Stomach smooth muscle (tissue), 2 donors: ENCODE measurements around the gene ADH1B.
"Not testable (repeated sequence)": the region's sequence is repeated elsewhere in the genome, so short reads cannot be mapped to it uniquely, and the experiment has no call there.

Source experiments
- H3K27ac ChIP-seq: one replicate; pipeline ENCODE4 v1.7.0; 2013; ENCODE audit warnings: mild to moderate bottlenecking, low read length, inconsistent platforms
- H3K27me3 ChIP-seq, 2 donors: one replicate each; pipeline ENCODE4 v1.7.0; 2013; ENCODE audit warnings: low read length in 2 of 2; ENCODE audit not compliant: insufficient read depth in 2 of 2, control insufficient read depth in 1 of 2
- H3K36me3 ChIP-seq, 2 donors: one replicate each; pipeline ENCODE4 v1.7.0; 2013; ENCODE audit warnings: low read length in 2 of 2; ENCODE audit not compliant: control insufficient read depth in 2 of 2, insufficient read depth in 2 of 2
- H3K4me1 ChIP-seq: one replicate; pipeline ENCODE4 v1.7.0; 2013; ENCODE audit warnings: low read length; ENCODE audit not compliant: control insufficient read depth, insufficient read depth
- H3K4me3 ChIP-seq, 2 donors: one replicate each; pipeline ENCODE4 v1.7.0; 2013; ENCODE audit warnings: low read length in 2 of 2
- H3K9ac ChIP-seq, 2 donors: one replicate each; pipeline ENCODE4 v1.7.0; 2013; ENCODE audit warnings: low read length in 2 of 2, mild to moderate bottlenecking in 1 of 2
- H3K9me3 ChIP-seq, 2 donors: one replicate each; pipeline ENCODE4 v1.7.0; 2013; ENCODE audit warnings: low read length in 2 of 2; ENCODE audit not compliant: control insufficient read depth in 2 of 2
- donor health status: healthy.
- donor health status: Pancreatic carcinoma.

Gene ADH1B

GRCh38 chr4:99324361-99324760, 3.2 kb upstream of the ADH1B start:
- Histone ChIP-seq H3K4me1 (peaks cover 18% of the 10 kb centered on the region), H3K9me3 (no peaks in the 10 kb centered on the region), H3K9ac (peak overlapping the region in 1 of 2 donors; percentile 17), H3K27me3 (no peaks in the 10 kb centered on the region), H3K4me3 (peak overlapping the region in 1 of 2 donors; percentile 10), H3K36me3 (no peaks in the 10 kb centered on the region), H3K27ac (peak overlapping the region; percentile 74)

GRCh38 chr4:99323756-99324155, 2.6 kb upstream of the ADH1B start:
- H3K4me3 ChIP-seq = no peak overlapping the region
- H3K36me3 ChIP-seq = no peaks in the 10 kb centered on the region
- no peaks in the 10 kb centered on the region for H3K9me3 ChIP-seq
- no peaks in the 10 kb centered on the region for H3K27me3 ChIP-seq
- H3K9ac ChIP-seq = no peak overlapping the region
- H3K4me1 ChIP-seq = peaks cover 18% of the 10 kb centered on the region
- peak overlapping the region; percentile 74 for H3K27ac ChIP-seq

DNA sequence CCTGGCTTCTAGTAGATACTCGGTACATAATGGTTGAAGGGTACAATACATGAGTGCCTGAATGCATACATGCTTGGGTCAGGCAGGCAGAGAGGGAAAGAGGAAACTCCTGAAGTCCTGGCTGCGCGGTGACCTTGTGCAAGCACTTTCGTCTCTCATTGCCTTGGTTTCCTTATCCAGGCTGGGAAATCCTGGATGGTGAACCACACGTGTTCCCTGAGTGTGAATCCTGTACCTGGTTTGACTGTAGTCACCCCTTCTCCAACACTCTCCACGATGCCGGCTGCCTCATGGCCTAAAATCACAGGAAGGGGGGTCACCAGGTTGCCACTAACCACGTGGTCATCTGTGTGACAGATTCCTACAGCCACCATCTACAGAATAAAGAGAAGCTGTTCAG, 3.4 kb downstream of the ADH1B start:
- not testable (repeated sequence) for H3K9me3 ChIP-seq, H3K4me1 ChIP-seq, H3K27ac ChIP-seq, H3K36me3 ChIP-seq, H3K27me3 ChIP-seq, H3K9ac ChIP-seq
- peak overlapping the region in 1 of 2 donors; percentile 4 for H3K4me3 ChIP-seq

DNA sequence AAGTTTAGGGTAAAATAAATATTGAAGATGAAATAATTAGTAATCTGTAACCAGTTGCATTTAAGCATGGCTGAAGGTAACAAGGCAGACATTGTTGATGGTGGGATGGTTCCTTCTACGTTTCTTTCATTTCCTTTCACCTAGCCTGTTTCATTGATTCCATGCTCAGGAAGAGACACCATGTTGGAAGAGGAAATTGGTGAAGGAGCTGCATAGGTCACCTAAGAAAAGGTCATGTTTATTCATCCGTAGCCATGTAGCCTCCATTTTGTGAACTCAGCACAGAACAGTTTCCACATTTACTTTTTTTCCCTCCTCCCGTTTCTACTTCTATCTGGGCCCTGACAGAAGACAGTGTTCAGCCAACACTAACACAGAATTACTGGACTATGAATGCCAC, 3.8 kb downstream of the ADH1B start:
- Histone ChIP-seq H3K9ac (no peak overlapping the region), H3K36me3 (no peaks in the 10 kb centered on the region), H3K27ac (no peak overlapping the region), H3K4me3 (no peak overlapping the region), H3K27me3 (no peaks in the 10 kb centered on the region), H3K9me3 (no peaks in the 10 kb centered on the region), H3K4me1 (no peaks in the 10 kb centered on the region)

GRCh38 chr4:99315839-99316238, 5.4 kb downstream of the ADH1B start:
- H3K27me3 ChIP-seq = no peaks in the 10 kb centered on the region
- H3K4me1 ChIP-seq = no peaks in the 10 kb centered on the region
- H3K9ac ChIP-seq = no peak overlapping the region
- H3K4me3 ChIP-seq = no peak overlapping the region
- no peaks in the 10 kb centered on the region for H3K9me3 ChIP-seq
- no peaks in the 10 kb centered on the region for H3K36me3 ChIP-seq
- no peak overlapping the region for H3K27ac ChIP-seq

- no peaks in the 10 kb centered on the region for H3K27me3 ChIP-seq
- no peak overlapping the region for H3K27ac ChIP-seq
- H3K4me3 ChIP-seq = no peak overlapping the region
- H3K36me3 ChIP-seq = no peaks in the 10 kb centered on the region
- no peaks in the 10 kb centered on the region for H3K9me3 ChIP-seq
- H3K4me1 ChIP-seq = no peaks in the 10 kb centered on the region
- no peak overlapping the region for H3K9ac ChIP-seq
These were observed 7.0 kb downstream of the ADH1B start for GRCh38 chr4:99314211-99314610.

GRCh38 chr4:99310389-99310788, 10.8 kb downstream of the ADH1B start:
- Histone ChIP-seq H3K27ac (no peak overlapping the region), H3K9me3 (no peaks in the 10 kb centered on the region), H3K4me1 (no peaks in the 10 kb centered on the region), H3K9ac (no peak overlapping the region), H3K4me3 (no peak overlapping the region), H3K36me3 (no peaks in the 10 kb centered on the region), H3K27me3 (no peaks in the 10 kb centered on the region)

DNA sequence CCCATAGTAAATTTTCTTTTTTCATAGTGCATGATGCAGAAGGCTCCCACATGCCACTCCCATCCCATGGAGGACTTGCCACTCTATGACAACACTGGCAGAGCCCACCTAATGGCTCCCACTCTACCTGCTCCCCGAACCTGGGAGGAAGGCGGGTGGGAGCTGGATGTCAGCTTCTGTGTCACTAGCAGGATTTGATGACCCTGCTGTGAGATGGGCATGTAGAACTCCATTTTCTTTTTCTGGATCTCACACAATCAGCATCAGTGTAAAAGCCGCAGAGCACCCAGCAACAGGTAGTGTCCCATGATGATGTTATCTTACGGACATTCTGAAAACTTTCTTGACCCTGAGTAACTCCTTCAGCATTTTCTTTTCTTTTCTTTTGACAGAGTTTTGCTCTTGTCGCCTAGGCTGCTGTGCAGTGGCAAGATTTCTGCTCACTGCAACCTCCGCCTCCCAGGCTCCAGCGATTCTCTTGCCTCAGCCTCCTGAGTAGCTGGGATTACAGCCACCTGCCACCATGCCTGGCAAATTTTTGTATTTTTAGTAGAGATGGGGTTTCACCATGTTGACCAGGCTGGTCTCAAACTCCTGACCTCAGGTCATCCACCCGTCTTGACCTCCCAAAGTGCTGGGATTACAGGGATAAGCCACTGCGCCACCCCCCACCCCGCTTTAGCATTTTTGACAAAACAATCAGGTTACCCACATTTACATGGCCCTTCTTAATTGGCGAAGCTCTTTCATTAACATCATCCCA, 15.4 kb downstream of the ADH1B start:
- Histone ChIP-seq H3K36me3 (no peaks in the 10 kb centered on the region), H3K4me1 (peaks cover 3% of the 10 kb centered on the region), H3K4me3 (no peak overlapping the region), H3K27me3 (no peaks in the 10 kb centered on the region), H3K9ac (no peak overlapping the region), H3K27ac (no peak overlapping the region), H3K9me3 (peaks cover 0 to 4% of the 10 kb centered on the region in 2 donors)

DNA sequence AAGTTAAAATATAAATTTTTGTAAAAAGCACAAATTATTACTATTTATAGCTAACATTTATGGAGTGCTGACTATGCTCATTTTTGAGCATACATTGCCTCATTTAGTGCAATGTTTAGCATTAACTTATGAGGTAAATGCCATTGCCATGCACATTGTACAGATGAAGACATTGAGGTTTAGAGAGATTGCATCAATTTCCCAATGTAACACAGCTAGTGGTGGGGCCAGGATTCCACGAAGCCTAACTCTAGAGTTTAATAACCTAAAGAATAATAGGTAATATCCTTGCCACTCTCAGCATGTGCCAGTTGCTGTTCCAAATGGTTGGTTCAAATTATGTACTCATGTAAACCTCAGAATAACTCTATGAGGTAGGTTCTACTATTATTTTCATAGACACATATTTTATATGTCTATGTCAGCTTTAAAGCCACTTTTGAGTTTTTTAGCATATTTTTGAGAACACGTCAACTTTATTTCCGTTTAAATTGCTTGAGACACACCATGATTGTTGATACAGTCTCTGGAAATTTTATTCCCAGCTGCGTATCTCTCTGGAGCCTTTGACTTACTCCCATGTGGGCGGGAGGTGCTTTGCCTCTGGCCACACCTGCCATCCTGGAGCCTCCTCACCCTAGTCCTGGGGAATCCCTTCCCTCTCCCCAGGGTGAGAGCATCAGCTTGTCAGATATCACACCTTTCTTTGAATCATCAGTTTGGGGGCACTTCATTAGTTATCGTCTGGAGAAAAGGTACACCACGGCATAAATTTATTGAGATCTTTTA, 19.6 kb downstream of the ADH1B start:
- no peak overlapping the region for H3K9ac ChIP-seq
- peaks cover 3% of the 10 kb centered on the region for H3K4me1 ChIP-seq
- peaks cover 0 to 4% of the 10 kb centered on the region in 2 donors for H3K9me3 ChIP-seq
- H3K36me3 ChIP-seq = no peaks in the 10 kb centered on the region
- H3K27me3 ChIP-seq = no peaks in the 10 kb centered on the region
- peak overlapping the region in 1 of 2 donors; percentile 3 for H3K4me3 ChIP-seq
- H3K27ac ChIP-seq = peak overlapping the region; percentile 61

- Histone ChIP-seq H3K9ac (no peak overlapping the region), H3K36me3 (no peaks in the 10 kb centered on the region), H3K4me1 (peaks cover 3% of the 10 kb centered on the region), H3K27me3 (no peaks in the 10 kb centered on the region), H3K9me3 (peaks cover 0 to 4% of the 10 kb centered on the region in 2 donors), H3K4me3 (no peak overlapping the region), H3K27ac (peak overlapping the region; percentile 6)
These were observed 20.3 kb downstream of the ADH1B start for GRCh38 chr4:99300934-99301333.

- Histone ChIP-seq H3K4me3 (no peak overlapping the region), H3K4me1 (no peaks in the 10 kb centered on the region), H3K27me3 (no peaks in the 10 kb centered on the region), H3K9me3 (no peaks in the 10 kb centered on the region), H3K27ac (no peak overlapping the region), H3K9ac (no peak overlapping the region), H3K36me3 (no peaks in the 10 kb centered on the region)
These were observed 27.8 kb downstream of the ADH1B start for GRCh38 chr4:99293357-99293756.
